GM18867 (cell line): ENCODE measurements around the gene UBR4.

Source experiments
- ATAC-seq: cut with Tn5 transposase; IDR thresholded peaks from one replicate; pipeline ENCODE4 v1.9.1; 2021; ENCODE audit warnings: mild to moderate bottlenecking, moderate library complexity; ENCODE audit not compliant: unreplicated experiment

Gene UBR4

GRCh38 chr1:19059773-19060172 lies 150.3 kb downstream of the UBR4 start:
- ATAC-seq, result no peak

- ATAC-seq, result no peak
Observed at GRCh38 chr1:19058476-19058797, 151.6 kb downstream of the UBR4 start.

GRCh38 chr1:19057784-19058475 lies 152.1 kb downstream of the UBR4 start:
- no peak for ATAC-seq

DNA sequence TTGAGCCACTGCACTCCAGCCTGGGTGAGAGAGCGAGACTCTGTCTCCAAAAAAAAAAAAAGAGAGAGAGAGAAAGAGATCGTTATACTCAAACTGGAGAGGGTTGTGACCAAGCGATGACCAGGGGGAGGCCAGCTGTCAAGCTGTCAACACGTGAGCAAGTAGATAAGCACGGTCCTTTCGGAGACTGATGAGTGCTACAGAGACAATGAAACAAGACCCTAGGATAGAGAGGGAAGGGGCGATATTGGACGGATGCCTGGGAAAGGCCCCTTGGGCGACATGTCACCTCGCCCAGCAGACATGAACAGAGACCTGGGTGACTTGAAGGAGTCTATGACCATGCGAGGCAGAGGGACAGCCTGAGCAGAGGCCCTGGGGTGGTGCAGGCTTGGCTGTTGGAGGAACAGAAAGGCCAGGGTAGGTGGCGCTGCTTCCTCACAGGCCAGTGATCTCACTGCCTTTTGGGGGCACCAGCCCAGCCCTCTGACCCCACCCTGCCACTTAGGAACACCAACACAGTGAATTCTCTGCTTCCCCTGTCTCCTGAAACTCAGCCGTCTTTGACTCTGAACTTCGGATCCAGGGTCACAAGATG lies 152.8 kb downstream of the UBR4 start:
- no peak for ATAC-seq

DNA sequence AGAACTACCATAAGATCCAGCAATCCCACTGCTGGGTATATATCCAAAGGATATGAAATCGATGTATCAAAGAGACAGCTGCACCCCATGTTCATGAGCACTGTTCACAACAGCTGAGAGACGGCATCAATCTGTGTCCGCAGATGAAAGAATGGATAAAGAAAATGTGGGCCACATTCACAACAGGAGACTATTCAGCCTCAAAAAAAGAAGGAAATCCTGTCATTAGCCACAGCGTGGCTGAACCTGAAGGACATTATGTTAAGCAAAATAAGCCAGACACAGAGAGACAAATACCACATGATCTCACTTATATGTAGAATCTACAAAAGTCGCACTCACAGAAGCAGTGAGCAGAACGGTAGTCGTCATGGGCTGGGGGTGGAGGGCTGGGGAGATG lies 154.4 kb downstream of the UBR4 start:
- no peak for ATAC-seq

DNA sequence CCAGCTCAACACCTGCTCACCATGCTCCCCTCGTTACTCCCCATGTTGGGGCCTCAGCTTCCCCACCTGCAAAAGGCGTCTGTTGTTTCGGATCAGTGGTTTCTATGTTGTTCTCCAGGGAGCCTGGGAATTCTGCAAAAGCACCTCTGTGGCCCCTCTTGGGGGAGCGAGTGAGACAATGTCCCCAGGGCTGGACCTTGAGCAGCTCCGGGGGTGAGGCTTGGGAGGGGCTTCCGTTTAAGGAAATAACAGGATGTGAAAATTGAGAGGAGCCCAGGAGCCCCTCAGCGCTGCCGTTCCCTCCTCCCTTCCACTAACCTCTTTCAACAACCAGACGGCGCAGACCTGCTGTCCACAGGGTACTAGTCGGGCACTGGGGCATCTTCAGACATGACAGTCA lies 155.1 kb downstream of the UBR4 start:
- ATAC-seq, result no peak

DNA sequence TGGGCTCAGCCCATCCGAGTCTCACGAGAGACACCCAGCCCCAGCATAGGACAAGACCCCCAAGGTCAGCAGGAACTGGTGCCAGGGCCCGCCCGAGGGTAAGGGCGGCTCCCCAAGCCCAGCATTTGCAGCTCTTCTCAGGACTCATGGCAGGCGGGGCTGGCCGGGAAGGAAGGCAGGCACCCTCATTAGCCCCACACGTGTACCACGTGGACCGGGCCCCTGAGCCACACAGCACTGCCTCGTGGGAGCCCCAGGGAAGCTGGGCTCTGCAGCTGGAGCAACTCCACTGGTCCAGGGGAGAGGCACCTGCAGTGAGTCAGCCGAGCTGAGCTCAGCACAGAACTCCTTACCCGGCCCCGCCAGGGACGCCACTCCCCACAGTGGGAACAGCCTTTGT lies 155.8 kb downstream of the UBR4 start:
- no peak for ATAC-seq

GRCh38 chr1:19053486-19053885 lies 156.6 kb downstream of the UBR4 start:
- ATAC-seq, result no peak

DNA sequence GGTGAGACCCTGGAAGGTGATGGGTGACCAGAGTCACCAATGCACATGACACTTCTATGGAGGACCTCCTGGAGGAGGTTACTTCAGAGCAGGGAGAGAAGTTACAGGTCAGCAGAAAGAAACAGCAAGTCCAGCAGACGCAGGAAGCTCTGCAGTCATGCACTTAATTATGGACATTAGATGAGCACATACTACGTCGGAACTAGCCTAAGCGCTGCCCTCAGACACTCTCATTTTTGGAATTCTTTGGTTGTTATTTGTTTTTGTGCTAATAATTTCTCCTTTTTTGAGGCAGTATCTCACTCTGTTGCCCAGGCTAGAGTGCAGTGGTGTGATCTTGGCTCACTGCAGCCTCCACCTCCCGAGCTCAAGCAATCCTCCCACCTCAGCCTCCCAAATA lies 160.3 kb downstream of the UBR4 start:
- ATAC-seq, result no peak

GRCh38 chr1:19049128-19049768 lies 160.8 kb downstream of the UBR4 start:
- no peak for ATAC-seq

- no peak for ATAC-seq
Observed at GRCh38 chr1:19046972-19047731, 162.9 kb downstream of the UBR4 start.

GRCh38 chr1:19045898-19046880 lies 163.9 kb downstream of the UBR4 start:
- ATAC-seq, result no peak

GRCh38 chr1:19044975-19045831 lies 164.9 kb downstream of the UBR4 start:
- ATAC-seq, result no peak

DNA sequence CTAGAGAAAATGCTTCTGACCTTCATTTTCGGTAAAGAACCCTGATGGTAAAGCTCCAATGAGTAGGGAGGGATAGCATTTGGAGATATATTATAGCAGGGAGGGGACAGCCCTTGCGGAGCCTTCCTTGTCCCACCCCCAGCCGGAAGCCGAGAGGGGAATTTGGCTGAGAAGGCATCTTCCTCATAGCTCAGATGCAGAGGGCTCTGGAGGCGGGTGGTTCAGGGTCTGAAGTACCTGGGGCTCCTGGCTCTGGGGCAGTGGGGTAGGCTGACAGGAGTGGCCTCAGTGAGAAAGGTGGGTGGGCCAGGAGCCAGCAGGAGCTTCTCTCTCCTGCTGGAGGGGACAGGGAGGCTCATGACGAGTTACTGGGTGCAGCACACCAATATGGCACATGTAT lies 165.6 kb downstream of the UBR4 start:
- no peak for ATAC-seq

GRCh38 chr1:19043579-19044443 lies 166.3 kb downstream of the UBR4 start:
- no peak for ATAC-seq

DNA sequence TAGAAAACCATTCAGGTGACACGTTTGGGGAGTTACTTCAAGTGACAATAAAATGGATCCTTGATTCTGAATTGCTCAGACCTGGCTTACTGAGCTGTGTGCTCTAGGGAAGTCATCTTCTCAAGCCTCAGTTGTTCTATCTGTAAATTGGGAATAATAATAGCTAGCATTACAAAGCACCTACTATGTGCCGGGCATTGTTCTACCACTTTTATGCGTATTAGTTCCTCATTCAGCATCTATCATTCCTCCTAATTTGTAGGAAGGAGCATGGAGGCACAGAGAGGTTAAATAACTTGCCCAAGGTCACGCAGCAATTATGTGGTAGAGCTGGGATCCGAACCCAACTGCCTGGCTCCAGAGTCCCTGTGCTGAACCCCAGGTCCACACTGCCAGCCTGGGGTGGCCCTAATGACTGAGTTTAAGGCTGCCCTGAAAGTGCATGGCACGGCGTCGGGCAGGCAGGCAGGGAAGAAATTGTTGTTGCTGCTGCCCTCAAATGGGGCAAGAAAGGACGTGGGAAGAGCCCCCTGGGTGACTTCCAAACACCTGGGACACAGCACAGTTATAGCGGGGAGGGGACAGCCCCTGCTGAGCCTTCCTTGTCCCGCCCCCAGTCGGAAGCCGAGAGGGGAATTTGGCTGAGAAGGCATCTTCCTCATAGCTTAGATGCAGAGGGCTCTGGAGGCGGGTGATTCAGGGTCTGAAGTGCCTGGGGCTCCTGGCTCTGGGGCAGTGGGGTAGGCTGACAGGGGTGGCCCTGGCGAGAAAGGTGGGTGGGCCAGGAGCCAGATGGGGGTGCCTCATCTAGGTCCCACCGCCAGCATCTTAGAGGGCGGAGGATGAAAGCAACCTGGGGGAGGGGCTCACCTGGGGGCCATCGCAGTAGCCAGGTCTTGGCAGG lies 167.1 kb downstream of the UBR4 start:
- ATAC-seq, result no peak

DNA sequence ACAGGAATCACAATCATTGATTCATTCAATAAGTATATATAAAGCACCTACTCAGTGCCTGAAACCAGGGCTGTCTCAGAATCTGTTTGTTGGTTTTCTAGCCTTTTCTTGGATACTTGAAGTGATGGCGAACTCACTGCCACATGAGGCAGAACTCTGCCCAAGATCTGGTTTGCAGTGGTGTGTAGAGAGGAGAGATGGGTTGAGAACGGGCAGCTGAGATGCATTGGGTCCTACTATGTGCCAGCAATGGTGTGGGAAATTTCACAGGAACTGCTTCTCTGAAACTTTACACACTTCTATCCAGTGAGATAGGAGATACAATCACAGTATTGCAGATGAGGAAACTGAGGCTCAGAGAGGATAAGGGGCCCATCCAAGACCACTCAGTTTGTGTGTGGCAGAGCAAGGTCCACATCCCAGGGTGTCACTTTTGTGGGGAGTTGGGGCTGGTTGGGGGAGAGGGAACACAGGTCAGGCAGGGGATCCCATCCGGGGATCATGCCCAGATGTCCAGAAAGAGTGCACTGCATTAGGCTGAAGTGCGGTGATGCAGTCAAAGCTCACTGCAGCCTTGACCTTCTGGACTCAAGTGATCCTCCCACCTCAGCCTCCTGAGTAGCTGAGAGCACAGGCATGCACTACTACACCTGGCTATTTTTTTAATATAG lies 169.9 kb downstream of the UBR4 start:
- ATAC-seq, result no peak
